ENCODE measurements around the gene HEBP1.
A peak's percentile ranks its signal among the peaks of the same experiment; 100 is the strongest.

Gene HEBP1

DNA sequence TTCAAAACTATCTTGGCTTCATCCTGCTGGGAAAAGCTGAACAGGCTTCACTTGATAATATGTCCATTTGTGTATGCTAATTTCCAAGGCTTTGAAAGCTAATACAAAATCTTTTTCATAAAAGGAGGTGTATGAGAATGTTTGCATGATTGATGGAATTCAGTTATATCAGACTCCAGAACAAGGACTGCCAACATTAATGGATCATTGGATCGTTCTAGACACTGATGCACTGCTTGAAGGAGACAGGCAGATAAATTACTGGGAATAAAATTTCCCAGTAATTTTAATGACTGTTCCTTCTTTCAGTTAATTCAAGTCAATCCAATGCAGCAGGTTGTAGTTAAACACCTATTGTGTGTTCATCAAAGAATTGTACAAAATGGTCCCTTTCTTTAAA, 48.6 kb downstream of the HEBP1 start:
- no peak for DNase-seq (ENCODE audit: low read depth)

DNA sequence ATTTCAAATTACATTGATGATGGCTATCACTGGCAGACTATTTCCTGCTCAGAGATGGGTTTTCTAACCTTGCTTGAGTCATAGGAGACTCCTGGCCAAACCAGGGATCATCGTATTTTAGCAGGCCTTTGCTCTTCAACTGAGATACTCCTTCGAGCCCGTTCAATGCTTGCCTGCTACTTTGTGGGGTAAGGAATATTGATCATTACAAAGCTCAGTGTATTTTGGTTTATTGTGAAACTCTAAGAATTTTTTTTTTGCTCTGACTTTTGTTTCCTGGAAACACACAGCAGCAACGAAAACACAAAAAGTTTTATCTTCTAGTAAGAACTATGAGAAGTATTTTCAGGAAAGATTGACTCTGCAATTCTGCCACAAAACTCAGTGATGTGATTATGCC, 52.2 kb downstream of the HEBP1 start:
- no peak for DNase-seq (ENCODE audit: low read depth)

DNA sequence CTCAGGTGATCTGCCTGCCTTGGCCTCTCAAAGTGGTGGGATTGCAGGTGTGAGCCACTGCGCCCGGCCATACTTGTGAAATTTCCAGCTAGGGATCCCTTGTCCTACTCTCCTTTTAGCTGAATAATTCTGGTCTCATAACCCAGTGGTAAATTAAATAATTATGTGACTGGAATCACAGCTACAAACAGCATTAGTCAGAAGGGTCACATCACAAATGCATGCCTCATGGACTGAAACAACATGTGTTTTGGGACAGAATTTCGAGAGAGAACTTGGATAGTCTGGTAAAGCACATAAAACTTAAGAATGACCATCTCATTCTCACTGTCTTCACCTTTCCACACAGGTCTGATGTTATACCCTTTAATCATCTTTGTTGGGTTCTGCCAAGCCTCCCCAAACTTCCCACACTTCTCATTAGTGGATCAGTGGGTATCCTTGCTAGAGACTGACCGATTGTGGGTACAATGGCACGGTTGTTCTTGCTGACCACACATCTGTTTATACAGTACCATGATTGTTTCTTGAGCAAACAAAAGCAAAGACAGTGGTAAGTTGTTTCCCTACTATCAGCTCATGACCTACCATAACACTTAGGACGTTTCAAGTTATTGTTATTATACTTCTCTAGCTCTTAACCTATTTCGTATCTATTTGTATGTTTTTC, 53.2 kb downstream of the HEBP1 start:
- DNase-seq (ENCODE audit: low read depth) = no peak

DNA sequence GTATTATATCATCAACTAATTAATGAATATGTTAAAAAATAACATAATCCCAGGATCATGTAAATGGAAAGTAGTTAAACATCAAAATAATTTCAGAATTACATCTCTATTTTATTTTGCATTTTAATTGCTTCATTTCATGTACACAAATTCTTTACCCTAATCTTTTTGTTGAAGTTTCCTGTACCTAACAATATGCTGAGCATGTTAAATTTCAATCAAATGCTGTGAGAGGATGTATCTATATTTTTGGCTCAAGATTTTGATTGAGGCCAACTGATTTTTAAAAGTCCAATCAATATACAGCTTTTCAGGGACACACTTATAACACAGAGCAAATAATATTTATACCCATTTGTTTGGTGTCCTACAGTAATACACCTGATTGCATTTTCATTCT, 54.5 kb downstream of the HEBP1 start:
- no peak for DNase-seq (ENCODE audit: low read depth)

DNA sequence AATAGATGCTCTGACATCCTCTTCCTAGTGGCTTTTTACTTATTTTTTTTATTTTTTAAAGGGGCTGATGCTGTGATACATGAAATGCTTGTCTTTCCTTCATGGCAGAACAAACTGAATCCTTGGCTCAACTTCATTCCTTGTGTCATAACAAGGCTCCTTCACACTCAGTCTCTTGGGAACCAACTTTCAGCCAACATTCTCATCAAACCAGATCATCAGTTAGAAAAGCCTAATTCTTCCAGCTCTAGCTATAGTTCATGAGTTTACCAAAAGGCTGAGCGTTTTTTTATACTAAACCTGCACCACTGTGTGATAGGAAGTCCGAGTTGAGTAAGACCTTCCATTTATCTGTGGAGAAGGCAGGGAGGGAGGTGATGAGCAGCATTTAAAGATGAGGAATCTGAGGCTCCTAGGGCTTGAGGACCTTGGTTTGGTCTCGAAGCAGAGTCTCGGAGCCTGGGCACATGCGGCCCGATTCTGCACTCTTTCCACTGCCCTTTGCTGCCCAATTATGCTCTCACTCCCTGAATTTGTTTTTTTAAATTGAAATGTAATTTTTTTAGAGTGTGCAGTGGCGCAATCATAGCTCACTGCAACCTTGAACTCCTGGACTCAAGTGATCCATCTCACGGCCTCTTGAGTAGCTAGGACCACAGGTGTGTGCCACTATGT, 56.3 kb downstream of the HEBP1 start:
- DNase-seq (ENCODE audit: low read depth) = no peak

DNA sequence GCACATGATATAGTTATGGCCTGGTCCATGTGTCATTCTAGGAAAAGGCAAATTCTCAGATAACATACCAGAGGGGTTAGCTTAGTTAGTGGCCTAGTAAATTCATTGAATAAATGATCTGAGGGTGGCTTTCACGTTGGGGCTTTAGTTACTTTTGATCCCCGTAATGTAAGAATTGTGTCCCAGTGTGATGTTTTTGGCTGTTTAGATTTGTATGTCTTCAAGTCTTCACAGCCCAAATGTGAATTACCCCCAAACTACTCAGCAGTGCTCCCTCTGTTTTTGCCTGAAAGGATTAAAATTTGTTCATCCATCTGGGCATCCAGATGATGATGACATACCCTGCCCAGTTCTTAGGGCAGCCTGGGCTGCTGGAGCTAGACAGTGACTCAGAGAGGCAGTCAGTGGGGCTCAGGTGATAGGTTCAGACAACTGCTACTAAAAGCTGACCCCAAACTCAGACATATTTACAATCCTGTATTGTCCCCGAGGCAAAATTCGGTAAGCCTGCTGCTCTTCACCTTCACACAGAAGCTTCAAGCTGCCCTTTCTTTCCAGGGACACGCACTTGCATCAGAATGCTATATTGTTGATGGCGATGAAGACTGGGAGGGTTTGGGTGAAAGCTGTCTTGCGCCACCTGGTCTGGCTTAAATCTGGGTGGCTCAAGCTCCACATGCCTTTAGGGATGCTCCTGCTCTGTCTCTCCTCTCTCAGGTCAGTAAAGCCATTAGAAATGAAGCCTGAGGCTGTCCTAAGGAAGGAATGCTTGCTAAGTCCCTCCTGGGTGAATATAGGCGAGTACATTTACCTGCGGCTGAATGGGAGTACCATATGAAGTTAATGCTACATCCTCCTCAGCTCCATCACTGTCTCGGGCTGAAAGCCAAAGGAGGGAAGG, 58.4 kb downstream of the HEBP1 start:
- DNase-seq (ENCODE audit: low read depth) = no peak

DNA sequence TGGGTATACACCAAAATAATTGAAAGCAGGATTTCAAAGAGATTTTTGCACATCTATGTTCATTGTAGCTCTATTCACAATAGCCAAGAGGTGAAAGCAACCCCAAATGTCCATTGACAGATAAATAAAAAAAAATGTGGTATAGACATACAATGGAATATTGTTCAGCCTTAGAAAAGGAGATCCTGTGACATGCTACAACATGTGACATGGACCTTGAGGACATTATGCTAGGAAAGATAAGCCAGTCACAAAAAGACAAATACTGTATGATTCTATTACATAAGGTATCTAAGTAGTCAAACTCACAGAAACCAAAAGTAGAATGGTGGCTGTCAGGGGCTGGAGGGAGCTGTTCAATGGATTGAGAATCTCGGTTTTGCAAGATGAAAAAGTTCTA, 60.2 kb downstream of the HEBP1 start:
- DNase-seq (ENCODE audit: low read depth) = no peak

DNA sequence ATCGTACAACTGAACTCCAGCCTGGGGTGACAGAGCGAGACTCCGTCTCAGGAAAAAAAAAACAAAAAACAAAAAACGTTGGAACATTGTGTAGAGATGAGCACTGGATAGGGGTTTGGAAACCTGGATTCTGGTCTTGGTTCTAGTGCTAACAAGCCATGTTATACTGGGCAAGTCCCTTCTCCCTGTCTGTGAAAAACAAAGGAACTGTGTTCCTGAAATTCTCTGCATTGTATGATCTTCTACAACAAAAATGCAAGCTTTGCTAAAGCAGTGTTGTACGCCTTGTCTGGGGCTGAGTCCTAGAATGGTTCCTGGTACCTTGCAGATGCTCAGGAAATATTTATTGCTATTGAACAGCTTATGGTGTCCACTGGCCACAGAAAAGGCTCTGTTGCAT, 61.5 kb downstream of the HEBP1 start:
- no peak for DNase-seq (ENCODE audit: low read depth)

DNA sequence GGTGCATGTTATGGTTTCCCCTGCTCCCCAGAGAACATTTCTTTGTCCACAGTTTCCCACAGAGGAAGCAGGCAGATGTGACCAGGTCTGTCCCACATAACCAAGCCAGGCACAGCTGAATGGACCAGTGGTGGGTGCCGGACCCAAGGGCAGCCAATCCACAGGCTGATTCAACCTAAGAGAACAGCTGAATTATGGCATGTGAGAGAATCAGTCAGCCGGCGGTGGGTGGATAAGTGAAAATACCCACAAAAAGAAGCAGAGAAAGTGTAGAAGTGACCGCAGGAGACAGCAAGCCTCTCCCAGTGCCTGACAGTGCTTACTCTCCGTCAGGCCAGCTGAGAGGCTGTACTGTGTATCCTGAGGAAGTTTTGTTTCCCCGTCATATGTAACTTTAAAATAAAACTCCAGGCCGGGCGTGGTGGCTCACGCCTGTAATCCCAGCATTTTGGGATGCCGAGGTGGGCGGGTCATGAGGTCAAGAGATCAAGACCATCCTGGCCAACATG, 63.0 kb downstream of the HEBP1 start:
- no peak for DNase-seq (ENCODE audit: low read depth)

DNA sequence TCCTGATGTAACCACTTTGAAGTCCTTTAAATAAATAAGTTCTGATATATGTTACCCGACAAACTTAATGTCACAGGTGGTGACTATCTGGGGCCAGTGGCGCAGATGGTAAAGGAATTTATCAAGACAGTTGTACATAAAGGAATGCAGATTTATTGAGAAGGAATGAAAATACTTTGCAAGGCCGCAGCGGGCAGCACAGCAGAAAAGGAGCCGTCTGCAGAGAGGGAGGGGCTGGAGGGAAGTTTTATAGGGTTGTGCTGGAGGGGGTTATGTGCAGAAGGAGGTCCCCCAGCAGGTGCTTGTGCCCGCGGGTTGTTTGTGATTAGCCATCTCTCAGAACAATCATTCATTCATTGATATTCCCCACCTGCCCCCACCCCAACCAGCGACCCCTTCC, 65.5 kb downstream of the HEBP1 start:
- no peak for DNase-seq (ENCODE audit: low read depth)

DNA sequence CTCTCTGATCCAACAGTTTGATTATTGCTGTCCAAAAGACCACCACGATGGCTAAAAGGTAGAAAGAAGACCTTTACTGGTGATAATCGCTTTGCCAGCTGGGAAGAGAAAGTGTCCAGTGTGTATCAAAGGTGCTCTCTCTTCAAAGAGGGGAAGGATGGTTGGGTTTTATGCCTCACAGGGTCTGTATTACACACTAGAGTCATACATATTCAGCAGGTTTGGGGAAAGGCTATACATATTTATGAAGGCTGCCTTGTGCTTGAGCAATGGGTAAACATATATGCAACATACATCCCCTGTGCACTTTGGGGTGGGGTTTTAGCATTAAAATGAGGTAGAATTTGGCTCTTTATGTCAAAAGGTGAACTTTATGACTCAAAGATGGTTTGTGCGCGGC, 66.3 kb downstream of the HEBP1 start:
- no peak for DNase-seq (ENCODE audit: low read depth)

DNA sequence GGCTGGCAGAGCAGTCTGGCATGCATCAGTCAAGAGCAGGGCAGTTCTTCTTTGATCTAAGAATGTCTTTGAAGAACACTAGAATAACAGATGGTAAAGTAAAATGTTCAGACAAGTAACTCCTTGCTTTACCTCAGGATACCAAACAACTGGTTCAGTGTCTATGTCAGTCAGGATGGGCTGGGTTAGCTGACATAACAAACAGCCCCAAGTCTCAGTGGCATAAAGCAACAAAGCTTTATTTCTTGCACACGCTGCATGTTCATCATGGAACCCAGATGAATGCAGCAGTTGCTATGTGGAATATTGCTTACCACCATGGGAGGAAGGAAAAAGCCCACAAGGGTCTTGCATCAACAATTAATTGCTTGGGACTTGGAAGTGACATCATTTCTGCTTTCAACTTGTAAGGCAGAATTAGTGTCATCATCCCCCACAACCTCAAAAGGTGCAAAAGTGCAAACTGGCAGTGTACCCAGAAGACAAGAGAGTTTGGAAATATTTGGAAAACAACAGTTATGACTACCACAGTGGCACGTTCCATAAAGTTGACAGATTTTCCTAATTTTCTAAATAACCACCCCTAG, 69.3 kb downstream of the HEBP1 start:
- no peak for DNase-seq (ENCODE audit: low read depth)

DNA sequence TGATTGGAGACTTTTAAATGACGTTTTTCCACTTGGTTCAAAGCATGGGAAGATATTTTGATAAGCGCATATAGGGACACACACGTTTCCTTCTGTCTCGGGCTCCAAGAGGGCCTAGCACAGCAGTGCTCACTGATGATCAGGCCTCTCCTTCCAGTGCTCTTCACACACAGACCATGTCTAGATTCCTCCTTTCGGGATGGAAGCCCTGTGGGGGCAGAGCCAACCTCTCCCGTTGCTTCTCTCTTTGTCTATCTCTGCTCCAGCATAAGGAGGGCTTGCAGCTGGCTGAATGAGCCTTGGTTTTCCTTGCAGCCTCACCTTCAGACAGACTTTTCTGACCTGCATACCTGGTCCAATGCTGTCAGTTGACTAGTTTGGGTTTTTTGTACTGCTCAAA, 70.4 kb downstream of the HEBP1 start:
- DNase-seq (ENCODE audit: low read depth) = no peak

DNA sequence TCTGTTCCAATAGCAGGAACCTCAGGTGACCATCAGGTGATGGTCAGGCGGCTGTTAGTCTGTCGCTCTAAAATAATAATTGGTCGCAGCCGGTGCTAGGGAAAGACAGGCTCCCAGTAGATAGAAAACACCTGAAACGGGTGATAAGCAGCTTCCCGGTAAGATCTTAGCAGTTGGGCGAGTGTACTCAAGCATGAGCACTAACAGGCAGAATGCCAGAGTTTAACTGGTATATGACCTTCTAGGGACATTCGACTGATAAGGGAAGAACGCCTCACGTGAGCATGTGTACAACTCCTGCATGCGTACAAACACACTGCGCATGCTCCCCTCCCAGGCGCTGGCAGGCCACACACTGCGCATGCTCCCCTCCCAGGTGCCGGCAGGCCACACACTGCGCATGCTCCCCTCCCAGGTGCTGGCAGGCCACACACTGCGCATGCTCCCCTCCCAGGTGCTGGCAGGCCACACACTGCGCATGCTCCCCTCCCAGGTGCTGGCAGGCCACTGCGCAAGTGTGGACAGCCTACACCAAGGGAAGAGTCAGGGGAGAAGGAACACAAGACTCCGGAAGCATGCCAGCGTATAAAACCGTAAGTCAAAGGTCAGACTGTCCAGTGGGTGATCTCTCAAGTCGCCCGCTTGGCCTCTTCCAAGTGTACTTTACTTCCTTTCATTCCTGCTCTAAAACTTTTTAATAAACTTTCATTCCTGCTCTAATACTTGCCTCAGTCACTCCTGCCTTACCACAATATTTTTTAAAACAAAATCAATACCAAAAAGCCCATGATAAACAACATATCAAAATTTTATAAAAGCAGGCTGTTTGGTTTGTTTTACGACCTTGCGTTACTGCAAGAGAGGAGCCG, 72.6 kb downstream of the HEBP1 start:
- DNase-seq (ENCODE audit: low read depth) = peak; percentile 19

DNA sequence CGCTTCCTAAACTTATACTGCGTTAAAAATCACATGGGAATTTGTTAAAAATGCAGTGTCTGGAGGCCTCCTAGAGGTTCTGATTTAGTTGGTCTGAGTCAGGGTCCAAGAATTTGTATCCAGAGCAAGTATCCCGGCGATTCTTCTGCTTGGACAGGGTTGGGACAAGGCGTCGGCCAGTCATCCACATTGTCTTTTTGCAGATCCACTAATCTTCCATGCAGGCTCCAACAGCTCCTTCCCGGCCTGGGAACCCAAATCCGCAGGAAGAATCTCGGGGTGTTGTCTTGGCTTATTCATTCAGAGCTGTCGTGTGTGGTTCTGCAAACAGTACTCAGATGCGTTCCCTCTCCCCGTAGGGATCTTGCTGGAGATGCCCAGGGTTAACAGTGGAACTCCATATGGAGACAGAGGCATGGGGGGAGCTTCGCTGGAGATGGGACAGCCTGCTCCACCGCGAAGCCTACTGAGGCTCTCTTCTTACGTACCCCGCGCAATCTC, 73.4 kb downstream of the HEBP1 start:
- DNase-seq (ENCODE audit: low read depth) = no peak

DNA sequence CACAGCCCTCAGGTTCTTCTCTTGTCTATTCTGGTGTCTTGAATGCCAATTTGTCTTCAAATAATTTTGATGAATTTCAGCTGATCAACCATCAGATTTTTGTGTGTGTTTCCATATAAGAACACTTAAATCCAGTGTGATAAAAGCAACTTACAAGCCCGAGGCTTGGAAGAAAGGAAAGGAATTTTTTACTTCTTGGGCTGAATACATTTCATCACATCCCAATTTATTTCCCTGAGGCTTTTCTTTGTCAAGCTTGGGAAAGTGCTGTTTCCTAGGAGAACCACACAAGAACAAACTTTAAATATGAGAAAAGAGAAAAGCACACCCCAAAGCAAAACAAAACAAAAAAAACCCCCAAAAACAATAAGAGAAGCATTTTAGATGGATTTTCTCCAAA, 74.7 kb downstream of the HEBP1 start:
- no peak for DNase-seq (ENCODE audit: low read depth)
